Vagina (tissue), 2 donors: ENCODE measurements around the gene RAB40C.

Experiments used
- POLR2A ChIP-seq, 2 donors: fragments of 450-650 bp; IDR thresholded peaks; one replicate each; pipeline ENCODE4 v1.6.1; 2017; ENCODE audit warnings: antibody characterized with exemption in 2 of 2, mild to moderate bottlenecking in 2 of 2, moderate library complexity in 2 of 2
- TF ChIP-seq, protein P1 (sequence below), 3 experiments: fragments of 450-650 bp in 2 of 3; fragments of 200-600 bp in 1 of 3; sonication (generic) in 1 of 3; IDR thresholded peaks; one replicate each; pipeline ENCODE4 v1.5.1; 2017 to 2019; ENCODE audit warnings: antibody characterized with exemption in 3 of 3, mild to moderate bottlenecking in 2 of 3, moderate library complexity in 2 of 3

DNA sequence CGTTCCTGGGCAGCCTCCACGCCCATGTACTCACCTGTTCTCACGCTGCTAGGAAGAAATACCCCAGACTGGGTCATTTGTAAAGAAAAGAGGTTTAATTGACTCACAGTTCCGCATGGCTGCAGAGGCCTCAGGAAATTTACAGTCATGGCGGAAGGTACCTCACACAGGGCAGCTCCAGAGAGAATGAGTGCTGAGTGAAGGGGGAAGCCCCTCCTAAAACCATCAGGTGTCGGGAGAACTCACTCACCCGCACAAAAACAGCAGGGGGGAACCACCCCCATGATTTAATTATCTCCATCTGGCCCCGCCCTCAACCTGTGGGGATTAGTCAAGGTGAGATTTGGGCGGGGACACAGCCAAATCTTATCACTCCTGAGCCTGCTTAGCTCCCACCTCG is 18.2 kb downstream of the RAB40C start:
- TF ChIP-seq, protein P1, sequence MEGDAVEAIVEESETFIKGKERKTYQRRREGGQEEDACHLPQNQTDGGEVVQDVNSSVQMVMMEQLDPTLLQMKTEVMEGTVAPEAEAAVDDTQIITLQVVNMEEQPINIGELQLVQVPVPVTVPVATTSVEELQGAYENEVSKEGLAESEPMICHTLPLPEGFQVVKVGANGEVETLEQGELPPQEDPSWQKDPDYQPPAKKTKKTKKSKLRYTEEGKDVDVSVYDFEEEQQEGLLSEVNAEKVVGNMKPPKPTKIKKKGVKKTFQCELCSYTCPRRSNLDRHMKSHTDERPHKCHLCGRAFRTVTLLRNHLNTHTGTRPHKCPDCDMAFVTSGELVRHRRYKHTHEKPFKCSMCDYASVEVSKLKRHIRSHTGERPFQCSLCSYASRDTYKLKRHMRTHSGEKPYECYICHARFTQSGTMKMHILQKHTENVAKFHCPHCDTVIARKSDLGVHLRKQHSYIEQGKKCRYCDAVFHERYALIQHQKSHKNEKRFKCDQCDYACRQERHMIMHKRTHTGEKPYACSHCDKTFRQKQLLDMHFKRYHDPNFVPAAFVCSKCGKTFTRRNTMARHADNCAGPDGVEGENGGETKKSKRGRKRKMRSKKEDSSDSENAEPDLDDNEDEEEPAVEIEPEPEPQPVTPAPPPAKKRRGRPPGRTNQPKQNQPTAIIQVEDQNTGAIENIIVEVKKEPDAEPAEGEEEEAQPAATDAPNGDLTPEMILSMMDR (IDR thresholded peaks at IDR 0.05): no peak
- no peak for TF ChIP-seq POLR2A (IDR thresholded peaks at IDR 0.05)
